Mesenteric fat pad (tissue), 1 donor: ENCODE data around the gene TGFBR3L. TPM values are rescaled to one million over a fixed set of nuclear protein-coding genes. Genes with fewer than 3 reads are reported as not detected.

Experiments
- DNase-seq: peaks from one replicate; pipeline ENCODE4 v3.0.0-alpha.2; 2020; ENCODE audit warnings: low spot score
- long read RNA-seq: library from polyadenylated mRNA; unstranded; transcript quantifications from one replicate; pipeline ENCODE4 v2.0.0, GENCODE V29; 2020
- total RNA-seq: library from RNA; stranded (reverse); fragmentation: NEBNext Ultra II Directional; extraction: Animal tissue kit (Norgen Biotek cat#: 25700); gene quantifications from one replicate; pipeline ENCODE4 v1.2.1, GENCODE V29; 2021
- donor health status: DM: yes; HTN: yes; CAD: no.

TGFBR3L gene
- not detected for total RNA-seq
- long read RNA-seq: 0 reads

GRCh38 chr19:7914598-7915045 is at the start of gene TGFBR3L:
Gene TGFBR3L (plus strand): TSS chr19:7914830.
- no peak for DNase-seq

GRCh38 chr19:7865262-7865911 is 49.2 kb upstream of the TGFBR3L start:
- DNase-seq: no peak

- no peak for DNase-seq
These were observed 48.1 kb upstream of the TGFBR3L start for GRCh38 chr19:7866399-7867091.

DNA sequence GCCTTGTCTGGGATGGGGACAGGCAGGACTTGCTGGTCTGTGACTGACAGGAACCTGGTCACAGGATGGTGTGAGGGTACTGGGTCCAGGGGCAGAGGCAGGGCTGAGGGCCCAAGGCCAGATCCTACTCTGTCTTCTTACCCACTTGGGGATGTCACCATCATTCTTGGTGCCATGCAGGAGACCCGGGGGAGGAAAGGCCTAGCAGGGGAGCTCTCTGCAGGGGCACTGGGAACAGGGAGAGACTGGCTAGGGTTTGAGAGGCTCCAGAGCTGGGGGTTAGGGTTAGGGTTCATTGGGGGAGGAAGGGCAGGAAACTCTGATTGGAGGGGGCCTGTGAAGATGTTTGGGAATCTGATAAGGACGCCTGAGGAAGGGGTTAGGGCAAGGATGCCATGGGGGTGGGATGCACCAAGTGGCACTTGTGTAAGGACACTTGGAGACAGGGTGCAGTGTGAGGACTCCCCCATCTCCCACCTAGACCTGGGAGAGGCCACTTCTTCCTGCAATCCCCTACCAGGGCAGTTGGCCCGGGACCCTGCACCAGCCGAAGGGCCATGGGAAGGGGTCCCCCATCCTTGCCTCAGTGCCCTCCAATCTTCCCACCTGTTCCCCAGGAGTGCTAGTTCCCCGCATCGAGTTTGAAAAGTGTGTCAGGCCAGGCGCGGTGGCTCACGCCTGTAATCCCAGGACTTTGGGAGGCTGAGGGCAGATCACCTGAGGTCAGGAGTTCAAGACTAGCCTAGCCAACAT is 47.4 kb upstream of the TGFBR3L start:
- DNase-seq: no peak

GRCh38 chr19:7868326-7868670 is 46.3 kb upstream of the TGFBR3L start:
- DNase-seq: no peak

DNA sequence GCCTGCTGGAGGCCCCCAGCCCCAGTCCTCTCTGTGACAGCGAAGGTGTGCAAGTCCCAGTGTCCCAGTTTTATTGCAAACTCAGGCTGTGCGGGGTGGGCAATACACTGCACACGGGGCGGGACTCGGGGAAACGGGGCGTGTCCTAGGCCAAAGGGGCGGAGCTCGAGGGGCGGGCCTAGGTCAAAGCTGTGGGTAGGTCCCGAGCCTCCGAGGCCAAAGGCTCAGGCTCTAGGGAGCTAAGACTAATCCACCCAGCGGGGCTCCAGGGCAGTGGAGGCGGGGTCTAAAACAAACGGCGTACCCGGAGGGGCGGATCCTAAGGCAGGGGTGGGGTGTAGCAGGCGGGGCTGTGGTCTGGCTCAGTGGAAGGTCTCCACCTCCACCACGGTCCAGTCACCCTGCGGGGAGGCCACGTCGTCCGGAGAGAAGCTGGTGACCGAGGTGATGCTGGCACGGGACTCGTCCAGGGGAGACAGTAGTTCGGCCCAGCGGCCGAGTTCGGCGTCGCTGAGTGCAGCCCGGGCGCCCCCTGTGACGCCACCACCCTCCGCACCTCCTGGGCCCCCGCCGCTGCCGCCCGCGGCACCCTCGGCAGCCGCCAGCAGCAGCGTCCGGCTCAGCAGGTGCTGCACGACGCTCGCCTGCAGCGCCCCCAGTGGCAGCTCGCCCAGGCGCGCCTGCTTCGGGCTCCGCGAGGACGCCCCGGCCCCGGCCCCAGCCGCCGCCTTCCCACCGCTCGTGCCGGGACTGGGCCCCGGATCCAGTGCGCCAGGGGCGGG is 45.8 kb upstream of the TGFBR3L start:
- DNase-seq: no peak

- no peak for DNase-seq
These were observed 45.1 kb upstream of the TGFBR3L start for GRCh38 chr19:7869453-7869909.

- DNase-seq: no peak
These were observed 44.6 kb upstream of the TGFBR3L start for GRCh38 chr19:7869910-7870511.

DNA sequence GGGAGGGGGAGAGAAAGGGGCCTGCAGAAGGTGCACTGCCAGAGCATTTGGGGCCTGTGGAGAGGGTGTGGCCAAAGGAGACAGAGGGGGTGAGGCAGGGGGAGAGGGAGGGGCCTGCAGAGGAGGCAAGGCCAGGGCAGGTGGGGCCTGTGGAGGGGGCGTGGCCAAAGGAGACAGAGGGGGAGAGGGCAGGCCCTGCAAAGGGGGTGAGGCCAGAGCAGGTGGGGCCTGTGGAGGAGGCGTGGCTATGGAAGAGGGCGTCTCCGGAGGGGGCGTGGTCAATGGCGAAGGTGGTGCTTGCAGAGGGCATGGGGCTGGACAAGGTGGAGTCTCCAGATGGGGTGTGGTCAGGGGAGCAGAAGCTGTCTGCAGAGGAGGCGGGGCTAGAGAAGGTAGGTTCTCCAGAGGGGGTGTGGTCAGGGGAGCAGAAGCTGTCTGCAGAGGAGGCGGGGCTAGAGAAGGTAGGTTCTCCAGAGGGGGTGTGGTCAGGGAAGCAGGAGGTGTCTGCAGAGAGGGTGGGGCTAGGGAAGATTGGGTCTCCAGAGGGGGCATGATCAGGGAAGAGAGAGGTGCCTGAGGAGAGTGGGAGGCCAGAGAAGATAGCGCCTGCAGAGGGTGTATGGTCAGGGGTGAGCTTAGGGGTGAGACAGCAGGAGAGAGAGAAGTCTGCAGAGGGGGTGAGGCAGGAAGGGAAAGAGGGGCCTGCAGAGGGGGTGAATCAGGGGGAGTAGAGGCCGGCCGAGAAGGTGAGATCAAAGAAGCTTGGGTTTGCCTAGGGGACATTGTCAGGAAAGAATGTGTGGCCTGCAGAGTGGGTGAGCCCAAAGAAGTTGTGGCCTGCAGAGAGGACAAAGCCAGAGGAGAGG is 43.8 kb upstream of the TGFBR3L start:
- no peak for DNase-seq

GRCh38 chr19:7871437-7872305 is 43.0 kb upstream of the TGFBR3L start:
- DNase-seq: no peak

- no peak for DNase-seq
These were observed 42.1 kb upstream of the TGFBR3L start for GRCh38 chr19:7872306-7873204.

DNA sequence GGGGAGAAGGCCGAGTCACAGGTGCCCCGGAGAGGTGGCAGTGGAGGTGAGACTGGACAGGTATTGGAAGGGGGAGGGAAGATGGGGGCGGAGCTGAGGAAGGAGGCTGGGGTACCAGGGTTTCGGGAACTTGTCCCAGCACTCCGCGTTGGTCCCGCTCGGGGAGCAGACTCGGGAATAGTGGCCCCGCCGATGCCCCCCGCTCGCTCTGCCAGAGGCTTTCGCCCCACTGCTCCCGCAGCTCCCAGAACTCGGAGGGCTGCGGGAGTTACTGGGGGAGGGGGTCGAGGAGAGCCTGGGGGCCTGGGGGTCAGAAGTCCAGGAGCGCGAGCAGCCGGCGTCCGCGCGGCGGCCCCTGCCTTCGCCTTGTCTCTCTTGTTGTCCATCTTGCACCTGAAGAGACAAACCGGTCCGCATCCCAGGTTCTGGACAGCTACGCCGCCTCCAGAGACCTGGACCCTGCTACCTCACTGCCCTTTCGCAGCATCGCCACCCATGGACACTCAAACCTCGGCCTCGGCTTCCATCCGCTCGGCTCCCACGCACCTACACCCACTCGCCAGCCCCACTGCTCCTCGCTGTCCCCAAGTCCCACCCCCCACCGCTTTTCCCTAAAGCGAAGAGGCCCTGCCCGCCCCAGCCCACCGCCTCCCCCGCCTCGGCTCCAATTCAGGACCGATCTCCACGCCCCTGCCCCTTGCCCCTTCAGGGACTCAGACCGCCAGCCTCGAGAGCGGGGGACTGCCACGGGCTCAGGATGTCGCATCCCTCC is 41.1 kb upstream of the TGFBR3L start:
- no peak for DNase-seq

DNA sequence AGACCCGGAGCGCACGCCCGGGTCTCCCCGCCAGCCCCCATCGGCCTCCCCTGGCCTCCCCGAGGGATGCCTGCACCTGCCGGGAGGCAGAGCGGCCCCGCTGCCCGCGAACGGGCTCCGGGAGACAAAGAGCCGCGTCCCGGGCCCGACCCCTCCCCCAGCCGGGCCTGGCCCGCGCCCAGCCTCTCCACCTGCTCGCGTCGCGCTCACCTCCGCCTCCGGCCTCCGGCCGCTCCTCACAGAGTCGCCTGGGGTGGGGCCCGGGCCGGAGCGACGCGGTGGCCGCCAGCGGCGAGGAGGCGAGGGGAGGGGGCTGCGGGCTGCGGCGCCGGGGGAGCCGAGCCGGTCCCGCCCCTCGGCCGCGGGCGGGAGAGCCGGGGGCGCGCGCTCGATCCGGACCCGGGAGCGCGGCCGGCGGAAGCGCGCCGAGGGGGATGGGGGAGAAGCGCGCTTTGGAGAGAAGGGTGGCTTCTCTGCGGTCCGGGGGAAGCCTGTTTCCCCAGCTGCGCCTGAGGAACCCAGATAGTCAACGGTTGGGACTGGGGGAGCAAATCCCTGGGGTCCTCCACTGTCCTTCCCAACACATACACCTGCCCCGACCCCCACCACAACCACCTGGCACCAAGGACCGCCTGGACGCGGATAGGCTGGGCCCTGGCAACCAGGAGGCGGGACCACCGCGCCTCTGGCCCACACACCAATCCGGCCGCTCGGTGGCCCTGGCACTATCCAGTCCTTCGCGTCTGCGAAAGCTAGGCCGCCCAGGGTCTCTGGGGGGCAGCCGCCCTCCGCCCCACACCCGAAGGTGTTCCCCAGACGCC is 40.3 kb upstream of the TGFBR3L start, which contains the start of gene PRR36:
PRR36 (minus strand) TSS at position 315 of the 821 bp plus-strand sequence. CDS start 701 bp downstream, outside the sequence.
- DNase-seq: no peak

DNA sequence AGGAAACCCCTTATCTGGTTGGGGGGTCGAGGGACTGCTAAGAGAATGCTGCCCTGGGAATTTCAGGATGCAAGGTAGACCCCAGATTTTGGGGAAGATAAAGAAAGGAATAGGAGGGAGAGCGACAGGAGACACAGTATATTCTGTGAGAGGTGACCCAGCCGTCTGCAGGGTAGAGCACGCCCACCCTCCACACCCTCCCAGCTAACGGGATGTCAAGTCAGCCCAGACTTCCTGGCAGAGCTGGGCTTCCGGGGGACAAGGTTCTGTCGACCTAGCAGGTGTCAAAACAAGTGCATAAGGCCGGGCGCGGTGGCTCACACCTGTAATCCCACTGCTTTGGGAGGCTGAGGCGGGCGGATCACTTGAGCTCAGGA is 39.7 kb upstream of the TGFBR3L start:
- DNase-seq: no peak

DNA sequence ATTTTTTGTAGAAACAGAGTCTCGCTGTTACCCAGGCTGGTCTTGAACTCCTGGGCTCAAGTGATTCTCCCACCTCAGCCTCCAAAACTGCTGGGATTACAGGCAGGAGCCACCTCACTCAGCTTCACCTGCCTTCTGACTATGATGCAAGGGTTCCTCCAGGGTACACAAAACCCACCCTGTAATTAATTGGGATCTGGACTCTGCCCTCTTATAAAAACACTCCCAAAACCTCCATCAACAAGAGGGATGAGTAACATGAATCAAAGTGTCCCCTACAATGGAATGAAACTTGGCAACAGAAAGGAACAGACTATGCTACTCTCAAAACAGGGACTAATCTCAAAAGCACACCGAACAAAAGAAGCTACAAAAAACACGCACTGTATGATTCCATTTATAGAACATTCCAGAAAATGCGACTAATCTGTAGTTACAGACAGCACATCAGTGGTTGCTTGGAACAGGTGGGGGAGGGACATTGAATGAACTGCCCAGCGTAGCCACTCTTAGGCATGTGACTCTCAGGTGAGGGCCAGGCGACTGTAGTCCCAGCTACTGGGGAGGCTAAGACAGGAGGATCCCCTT is 37.3 kb upstream of the TGFBR3L start:
- DNase-seq: no peak
